ENCODE data around the gene WT1. TPM values are rescaled to one million over a fixed set of nuclear protein-coding genes. Genes with fewer than 3 reads are reported as not detected.

WT1 gene
- total and polyA plus RNA-seq, 2 experiments from 2014 or later: not detected

DNA sequence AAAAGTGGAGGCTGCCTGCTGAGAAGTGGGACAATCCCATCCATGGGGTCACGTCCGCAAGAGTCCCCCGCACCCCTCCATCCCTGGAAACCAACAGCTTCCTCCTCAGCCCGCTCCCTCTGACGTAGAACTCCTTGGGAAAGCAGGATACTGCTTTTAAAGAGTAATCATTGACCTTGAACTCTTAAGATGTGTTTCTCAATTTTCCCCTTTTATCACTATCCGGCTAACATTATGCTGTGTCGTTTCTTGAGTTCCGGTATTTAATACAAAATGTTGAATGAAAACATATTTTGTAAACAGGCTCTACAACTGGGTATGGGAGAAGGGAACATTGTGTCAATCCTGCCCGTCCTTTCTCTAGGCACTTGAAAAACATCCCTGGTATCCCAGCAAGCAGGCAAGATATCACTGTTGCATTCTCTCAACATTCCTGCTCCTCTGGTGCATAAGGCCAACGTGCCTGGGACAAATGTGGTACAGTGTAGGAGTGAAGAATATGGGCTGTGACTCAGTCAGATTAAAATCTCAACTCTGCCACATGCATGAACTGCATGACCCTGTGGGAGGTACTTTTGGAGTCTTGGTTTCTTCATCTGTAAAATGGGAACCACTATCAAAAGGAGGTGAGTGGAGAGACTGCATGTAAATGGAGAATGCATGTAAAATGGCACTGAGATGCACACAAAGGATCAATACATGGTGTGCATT, 52.8 kb downstream of the WT1 start:
- no peak overlapping the region for H3K4me2 ChIP-seq (ENCODE audit: unreplicated experiment)
- TF ChIP-seq EZH2phosphoT487 (IDR thresholded peaks at IDR 0.05; ENCODE audit: insufficient read depth, low read depth) (no peak), EZH2 (IDR thresholded peaks at IDR 0.05; ENCODE audit: insufficient read depth, poor library complexity, severe bottlenecking) (no peak)
- H3K9ac ChIP-seq: no peak overlapping the region
- peaks cover 49% of the 10 kb centered on the region for H3K27me3 ChIP-seq (replicated peaks; ENCODE audit: insufficient read depth)
- H3F3A ChIP-seq (ENCODE audit: insufficient read depth): no peaks in the 10 kb centered on the region
- WGBS, 2 experiments (ENCODE audit: low coverage in 1 of 2, low lambda C conversion rate in 2 of 2, missing lambda C conversion rate in 2 of 2): 33 to 35% methylated on average over 10 of the region's 10 CpGs
- no peaks in the 10 kb centered on the region for H3K79me2 ChIP-seq (ENCODE audit: insufficient read depth)
- no peaks in the 10 kb centered on the region for H3K9me2 ChIP-seq (ENCODE audit: insufficient read depth)
- no peak overlapping the region for H2AFZ ChIP-seq
- H3K9me3 ChIP-seq (ENCODE audit: low read depth): peaks cover 3% of the 10 kb centered on the region
- DNase-seq: no peak
- H4K20me1 ChIP-seq (ENCODE audit: insufficient read depth): no peaks in the 10 kb centered on the region
- no peak overlapping the region for H3K4me3 ChIP-seq
- H3K36me3 ChIP-seq (ENCODE audit: low read depth): no peaks in the 10 kb centered on the region
- H3K27ac ChIP-seq: no peak overlapping the region
- H3K4me1 ChIP-seq (ENCODE audit: insufficient read depth): 0 out of 2 replicates have a peak, but pooled peaks cover 3% of the 10 kb centered on the region
- in situ Hi-C loops (cut with MboI): no loop called here

DNA sequence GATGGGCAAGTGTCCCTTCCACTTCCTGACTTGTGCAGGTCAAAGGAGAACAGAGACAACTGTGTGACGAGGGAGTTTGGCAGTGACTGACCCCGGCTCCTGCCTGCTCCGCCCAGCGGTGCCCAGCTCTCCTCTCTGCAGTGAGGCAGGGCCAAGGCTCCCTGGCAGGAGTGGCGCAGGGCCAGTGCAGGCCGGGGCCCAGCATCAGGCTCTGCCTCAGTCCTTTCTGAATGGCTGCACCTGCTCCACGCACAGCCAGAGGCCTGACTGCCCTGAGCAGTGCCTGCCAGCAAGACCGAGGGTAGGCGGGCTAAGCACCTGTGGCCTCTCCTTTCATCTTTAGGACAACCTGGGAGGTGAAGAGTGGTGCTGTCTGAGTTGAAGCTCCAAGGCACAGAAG, 54.2 kb downstream of the WT1 start:
- TF ChIP-seq EZH2 (IDR thresholded peaks at IDR 0.05; ENCODE audit: insufficient read depth, poor library complexity, severe bottlenecking): no peak
- H3K4me2 ChIP-seq (ENCODE audit: unreplicated experiment): no peak overlapping the region
- H2AFZ ChIP-seq: no peak overlapping the region
- in situ Hi-C loops (cut with MboI): no loop called here
- no peak overlapping the region for H3K4me3 ChIP-seq
- no peaks in the 10 kb centered on the region for H3K79me2 ChIP-seq (ENCODE audit: insufficient read depth)
- 22 to 32% methylated on average over 8 to 9 of the region's 9 CpGs for WGBS, 2 experiments (ENCODE audit: low coverage in 1 of 2, low lambda C conversion rate in 2 of 2, missing lambda C conversion rate in 2 of 2)
- H3K27me3 ChIP-seq (replicated peaks; ENCODE audit: insufficient read depth): peaks cover 40% of the 10 kb centered on the region
- H3K36me3 ChIP-seq (ENCODE audit: low read depth): no peaks in the 10 kb centered on the region
- H3K4me1 ChIP-seq (ENCODE audit: insufficient read depth): no peaks in the 10 kb centered on the region
- no peak for DNase-seq
- H3K9me2 ChIP-seq (ENCODE audit: insufficient read depth): no peaks in the 10 kb centered on the region
- no peaks in the 10 kb centered on the region for H4K20me1 ChIP-seq (ENCODE audit: insufficient read depth)
- no peaks in the 10 kb centered on the region for H3F3A ChIP-seq (ENCODE audit: insufficient read depth)
- no peak overlapping the region for H3K27ac ChIP-seq
- H3K9me3 ChIP-seq (ENCODE audit: low read depth): peaks cover 3% of the 10 kb centered on the region
- H3K9ac ChIP-seq: no peak overlapping the region

DNA sequence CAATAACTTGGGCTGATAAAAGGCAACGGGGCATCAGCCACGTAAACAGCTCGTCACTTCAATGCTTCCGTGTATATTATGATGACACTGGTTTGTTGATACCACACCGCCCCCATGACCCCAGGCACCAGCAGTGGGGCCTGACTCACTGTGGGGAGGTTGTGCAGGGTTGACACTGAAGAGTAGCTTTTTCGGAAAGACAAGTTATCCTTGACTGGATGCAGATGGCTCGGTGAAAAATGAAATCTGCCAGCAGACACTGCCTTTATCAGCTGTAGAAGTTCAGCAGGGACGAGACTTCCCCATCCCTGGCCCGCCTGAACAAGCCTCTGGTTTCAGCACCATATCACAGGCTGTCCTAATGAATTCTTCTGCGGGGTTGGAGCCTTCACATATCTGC, 55.6 kb downstream of the WT1 start:
- 20 to 21% methylated on average over 10 of the region's 10 CpGs for WGBS, 2 experiments (ENCODE audit: low coverage in 1 of 2, low lambda C conversion rate in 2 of 2, missing lambda C conversion rate in 2 of 2)

DNA sequence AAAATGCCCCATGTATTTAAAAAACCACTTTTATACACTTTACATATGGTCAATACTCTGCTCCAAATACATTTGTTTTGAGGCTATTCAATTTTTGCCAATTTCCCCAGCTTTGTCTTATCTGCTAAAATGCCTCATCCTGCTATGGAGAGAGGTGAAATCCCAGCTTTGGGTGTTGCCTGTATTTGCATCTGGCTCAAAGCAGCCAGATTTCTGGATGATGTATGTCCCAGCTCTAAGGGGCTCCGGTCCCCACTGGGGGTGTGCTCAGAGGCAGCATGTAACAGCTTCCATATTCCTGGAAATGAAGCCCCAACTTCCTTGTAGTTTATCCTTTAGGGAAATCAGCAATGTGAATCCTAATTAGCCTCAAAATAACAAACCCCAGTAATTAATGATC, 59.5 kb downstream of the WT1 start:
- Histone ChIP-seq H3K36me3 (ENCODE audit: low read depth) (no peaks in the 10 kb centered on the region), H3K4me1 (ENCODE audit: insufficient read depth) (no peaks in the 10 kb centered on the region), H3K79me2 (ENCODE audit: insufficient read depth) (no peaks in the 10 kb centered on the region), H3K9me2 (ENCODE audit: insufficient read depth) (no peaks in the 10 kb centered on the region), H3K9me3 (ENCODE audit: low read depth) (peaks cover 3% of the 10 kb centered on the region), H3K27me3 (replicated peaks; ENCODE audit: insufficient read depth) (peaks cover 24% of the 10 kb centered on the region), H3K4me3 (no peak overlapping the region), H3K4me2 (ENCODE audit: unreplicated experiment) (no peak overlapping the region), H2AFZ (no peak overlapping the region), H3F3A (ENCODE audit: insufficient read depth) (no peaks in the 10 kb centered on the region), H4K20me1 (ENCODE audit: insufficient read depth) (no peaks in the 10 kb centered on the region; the same call in 1 of the 2 replicates), H3K9ac (no peak overlapping the region), H3K27ac (no peak overlapping the region)
- in situ Hi-C loops (cut with MboI): no loop called here
- TF ChIP-seq EZH2phosphoT487 (IDR thresholded peaks at IDR 0.05; ENCODE audit: insufficient read depth, low read depth) (no peak), EZH2 (IDR thresholded peaks at IDR 0.05; ENCODE audit: insufficient read depth, poor library complexity, severe bottlenecking) (no peak)
- no peak for DNase-seq
- WGBS, 2 experiments (ENCODE audit: low coverage in 1 of 2, low lambda C conversion rate in 2 of 2, missing lambda C conversion rate in 2 of 2): 27 to 32% methylated on average over 1 of the region's 1 CpG

More for the DNA sequence above, 55.6 kb downstream of the WT1 start:
- Histone ChIP-seq H3F3A (ENCODE audit: insufficient read depth) (no peaks in the 10 kb centered on the region), H3K9me2 (ENCODE audit: insufficient read depth) (no peaks in the 10 kb centered on the region), H3K4me1 (ENCODE audit: insufficient read depth) (no peaks in the 10 kb centered on the region), H3K4me2 (ENCODE audit: unreplicated experiment) (no peak overlapping the region), H3K79me2 (ENCODE audit: insufficient read depth) (no peaks in the 10 kb centered on the region), H2AFZ (no peak overlapping the region), H3K27me3 (replicated peaks; ENCODE audit: insufficient read depth) (peaks cover 28% of the 10 kb centered on the region), H3K27ac (no peak overlapping the region), H3K36me3 (ENCODE audit: low read depth) (no peaks in the 10 kb centered on the region), H3K9ac (no peak overlapping the region), H3K4me3 (no peak overlapping the region), H4K20me1 (ENCODE audit: insufficient read depth) (no peaks in the 10 kb centered on the region), H3K9me3 (ENCODE audit: low read depth) (peaks cover 3% of the 10 kb centered on the region)
- no peak for DNase-seq
- no peak for TF ChIP-seq EZH2 (IDR thresholded peaks at IDR 0.05; ENCODE audit: insufficient read depth, poor library complexity, severe bottlenecking)
- TF ChIP-seq EZH2phosphoT487 (IDR thresholded peaks at IDR 0.05; ENCODE audit: insufficient read depth, low read depth): no peak
- in situ Hi-C loops (cut with MboI): no loop called here
